Measurements from ENCODE around the gene RXRB.

GRCh38 chr6:33237741-33238140 lies 37.3 kb upstream of the RXRB start:
- TF ChIP-seq CTCF (conservative IDR thresholded peaks at IDR 0.05) (no peak), ZFX (IDR thresholded peaks at IDR 0.05) (no peak)
